Glomerular visceral epithelial cell (primary cell): ENCODE results near the gene CDCA3.

Experiments
- DNase-seq: peaks from one replicate; pipeline ENCODE4 v3.0.0-alpha.2; 2016; ENCODE audit errors: extremely low spot score

The CDCA3 gene

GRCh38 chr12:6820166-6820565 lies 30.9 kb downstream of the CDCA3 start:
- DNase-seq, result no peak

- DNase-seq, result no peak
Observed at GRCh38 chr12:6819106-6820030, 31.7 kb downstream of the CDCA3 start.

GRCh38 chr12:6818645-6819044 lies 32.4 kb downstream of the CDCA3 start:
- no peak for DNase-seq

GRCh38 chr12:6818222-6818621 lies 32.9 kb downstream of the CDCA3 start:
- DNase-seq, result no peak

- no peak for DNase-seq
Observed at GRCh38 chr12:6817662-6818157, 33.4 kb downstream of the CDCA3 start.

GRCh38 chr12:6817098-6817497 lies 34.0 kb downstream of the CDCA3 start:
- DNase-seq, result no peak

GRCh38 chr12:6816598-6816997 lies 34.5 kb downstream of the CDCA3 start:
- no peak for DNase-seq

GRCh38 chr12:6813363-6813762 lies 37.7 kb downstream of the CDCA3 start:
- no peak for DNase-seq

- DNase-seq, result no peak
Observed at GRCh38 chr12:6810758-6811157, 40.3 kb downstream of the CDCA3 start.

GRCh38 chr12:6809056-6809455 lies 42.0 kb downstream of the CDCA3 start:
- no peak for DNase-seq

- no peak for DNase-seq
Observed at GRCh38 chr12:6807170-6807569, 43.9 kb downstream of the CDCA3 start.

- DNase-seq, result no peak
Observed at GRCh38 chr12:6799147-6799546, 51.9 kb downstream of the CDCA3 start.
